HL-60/S4 treated with phorbol 12-myristate 13-acetate at 8.2 ng/mL for 4 days and 3 days (cell line): ENCODE measurements around the gene PMPCA.

ENCODE experiments used
- in situ Hi-C: fragments of 300-500 bp; cut with MboI; formaldehyde crosslinking; loops from 2 replicates; pipeline ENCODE4 v1.15.0; 2022; ENCODE audit warnings: low sequenced_read_pairs

The PMPCA gene

DNA sequence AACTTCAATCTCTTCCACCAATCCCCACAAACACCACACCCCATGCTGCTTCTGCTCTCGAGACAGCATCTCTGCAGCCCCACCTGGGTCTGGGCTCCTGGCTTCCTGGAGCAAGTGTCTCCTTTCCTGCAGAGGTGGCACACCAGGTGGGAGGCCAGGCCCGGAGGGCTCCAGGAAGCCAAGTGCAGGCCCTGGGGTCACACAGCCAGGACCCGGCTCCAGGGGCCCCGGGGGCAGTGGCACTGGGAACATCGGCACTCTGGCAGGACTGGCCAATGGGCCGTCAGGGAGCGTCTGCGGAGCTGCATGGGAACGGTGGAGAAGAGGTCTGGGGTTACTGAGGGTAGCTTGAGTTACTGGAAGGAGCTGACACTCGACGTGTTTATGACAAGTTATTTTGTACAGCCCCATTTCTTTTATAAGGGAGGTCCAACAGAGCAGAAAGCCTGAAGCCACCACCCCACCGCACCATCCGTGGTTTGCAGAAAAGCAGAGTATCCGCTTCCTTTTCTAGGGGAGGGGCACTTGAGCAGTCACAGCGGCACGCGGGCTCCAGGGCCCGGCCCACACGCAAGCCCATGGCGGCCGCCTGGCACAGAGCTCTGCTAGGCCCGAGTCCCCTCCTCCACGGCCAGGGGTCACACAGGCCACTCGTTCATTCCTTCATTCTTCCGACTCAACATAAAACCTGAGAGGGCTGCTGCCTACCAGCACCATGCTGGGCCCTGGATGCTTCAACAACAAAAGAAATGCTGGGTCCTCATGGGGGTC, 43.8 kb downstream of the PMPCA start:
- in situ Hi-C loops = no loop called here

DNA sequence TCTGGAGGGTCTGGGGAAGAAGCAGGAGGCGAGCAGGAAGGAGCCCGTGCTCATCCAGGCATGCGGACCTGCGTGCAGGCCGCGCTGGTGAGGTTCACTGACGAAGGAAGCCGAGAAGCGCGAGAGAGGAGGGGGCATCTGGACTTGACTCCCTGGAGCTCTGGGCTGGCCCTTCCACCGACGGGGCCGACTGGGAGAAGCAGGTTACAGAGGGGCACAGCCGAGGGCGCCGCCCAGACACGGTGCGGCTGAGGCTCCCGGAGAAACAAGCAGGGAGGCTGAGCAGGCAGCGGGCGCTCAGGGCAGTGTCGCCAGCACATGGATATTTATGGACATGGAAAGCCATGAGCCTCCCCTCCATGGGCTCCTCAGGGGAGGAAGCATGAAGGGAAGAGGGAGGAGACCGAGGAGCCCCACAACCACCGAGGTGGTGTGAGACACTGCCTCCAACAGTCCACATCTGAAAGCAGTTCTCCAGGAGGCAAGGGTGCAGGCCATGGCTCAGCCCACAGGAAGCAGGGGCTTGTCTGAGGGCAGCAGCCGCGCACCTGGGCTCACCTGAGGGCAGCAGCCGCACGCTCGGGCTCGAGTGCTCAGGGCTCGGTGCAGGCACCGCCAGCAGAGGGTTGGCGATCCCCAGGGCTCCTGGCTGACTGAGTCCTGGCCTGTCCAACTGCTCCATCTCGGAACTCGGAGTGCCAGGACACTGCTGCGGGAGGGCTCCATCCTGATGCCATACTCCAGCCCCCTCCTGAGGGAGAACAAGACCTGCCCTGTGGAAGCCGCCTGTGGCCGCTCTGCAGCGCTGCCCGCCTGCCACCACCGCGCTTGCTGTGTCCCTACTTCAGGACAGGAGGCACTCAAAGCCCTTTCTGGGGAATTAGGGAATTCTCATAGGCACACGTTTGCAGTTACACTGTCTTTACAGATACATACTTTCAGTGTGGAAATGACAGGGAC, 44.9 kb downstream of the PMPCA start:
- in situ Hi-C loops = no loop called here

DNA sequence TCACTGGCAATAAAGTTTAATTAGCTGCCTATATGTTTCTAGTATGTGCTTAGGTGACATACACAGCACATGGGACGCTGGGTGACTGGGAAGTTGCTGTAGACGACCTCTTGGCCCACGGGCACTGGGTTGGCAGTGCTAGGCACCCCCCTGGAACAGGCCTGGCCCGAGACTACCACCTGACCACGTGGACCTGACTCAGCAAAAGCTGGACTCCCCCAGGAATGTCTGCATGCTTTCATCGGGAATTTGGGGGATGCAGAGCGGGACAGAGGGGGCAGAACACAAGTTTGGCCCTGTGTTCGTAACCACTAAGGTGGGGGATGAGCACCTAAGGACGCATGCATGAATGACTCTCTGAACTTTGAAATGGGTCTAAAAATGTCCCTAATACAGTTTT, 45.8 kb downstream of the PMPCA start:
- in situ Hi-C loops = no loop called here

DNA sequence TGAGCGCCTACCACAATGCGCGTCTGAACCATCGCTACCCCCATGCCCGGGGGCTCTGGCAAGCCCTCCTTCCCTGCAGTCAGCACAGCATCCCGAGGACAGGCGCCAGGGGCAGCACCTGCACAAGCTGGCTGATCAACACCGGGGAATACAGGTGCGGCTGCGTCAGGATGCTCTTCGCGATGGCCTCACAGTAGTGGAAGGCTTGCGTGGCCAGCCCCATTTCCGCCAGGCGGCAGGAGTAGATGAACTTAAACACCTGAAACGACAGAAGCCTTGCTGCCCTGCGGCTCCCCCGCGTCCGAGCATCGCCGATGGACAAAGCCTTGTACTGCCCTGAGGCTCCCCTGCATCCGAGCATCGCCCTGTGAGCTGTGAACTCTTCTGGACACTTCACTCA, 46.9 kb downstream of the PMPCA start:
- in situ Hi-C loops = no loop called here

DNA sequence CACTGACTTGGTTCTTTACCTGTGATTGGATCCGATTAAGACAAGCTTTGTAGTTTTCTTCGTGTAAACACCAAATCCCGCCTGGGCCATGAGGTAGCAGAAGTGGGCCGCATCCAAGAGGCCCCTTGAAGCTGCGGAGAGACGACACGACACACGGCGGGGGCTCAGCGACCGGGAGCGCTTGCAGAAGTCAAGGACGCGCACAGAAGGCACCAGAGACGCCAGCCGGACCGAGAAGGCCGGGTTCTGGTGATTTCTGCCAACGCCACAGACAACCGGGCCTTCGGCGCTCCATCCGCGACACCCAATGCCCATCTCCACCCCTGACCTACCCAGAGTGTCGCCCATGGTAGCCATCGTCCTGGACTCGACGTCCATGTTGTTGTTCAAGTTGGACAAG, 49.0 kb downstream of the PMPCA start:
- in situ Hi-C loops = no loop called here

DNA sequence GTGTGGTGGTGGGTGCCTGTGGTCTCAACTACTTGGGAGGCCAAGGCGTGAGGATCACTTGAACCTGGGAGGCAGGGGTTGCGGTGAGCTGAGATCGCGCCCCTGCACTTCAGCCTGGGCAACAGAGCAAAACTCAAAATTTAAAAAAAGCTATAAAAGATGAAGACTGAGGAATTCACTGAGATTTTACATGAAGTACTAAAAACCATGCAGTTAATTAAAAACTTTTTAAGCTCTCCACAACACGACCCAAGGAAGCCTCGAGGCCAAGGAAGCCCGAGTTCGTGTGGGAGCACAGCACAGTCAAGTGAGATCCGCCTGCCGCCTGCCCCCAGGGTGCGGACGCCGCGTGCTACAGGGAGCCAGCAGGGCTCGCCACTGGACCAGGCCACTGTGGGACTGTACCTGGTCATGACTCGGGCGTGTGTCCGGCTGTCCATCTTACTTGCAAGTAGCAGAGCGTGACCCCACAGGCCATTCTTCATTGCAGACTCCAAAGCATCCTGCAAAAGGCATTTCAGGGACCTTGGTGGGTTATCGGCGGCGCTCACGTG, 50.4 kb downstream of the PMPCA start:
- in situ Hi-C loops = no loop called here

DNA sequence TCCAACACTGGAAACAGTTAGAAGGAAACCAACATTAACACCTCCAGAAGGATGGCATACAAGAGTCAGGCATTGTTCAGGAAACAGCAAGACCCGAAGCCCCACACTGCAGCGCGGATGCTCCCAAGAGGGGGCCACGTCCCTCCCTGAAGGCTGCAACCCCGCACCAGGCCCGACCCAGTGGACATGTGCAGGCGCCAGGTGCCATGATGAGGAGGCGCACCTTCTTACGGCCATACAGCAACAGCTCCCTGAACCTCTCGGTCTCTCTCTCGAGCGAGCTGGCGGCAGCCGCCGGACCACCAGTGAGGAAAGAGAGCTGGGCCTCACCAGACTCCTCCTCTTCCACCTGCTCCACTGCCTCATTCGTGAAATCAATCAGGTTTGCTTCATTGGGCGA, 52.2 kb downstream of the PMPCA start:
- in situ Hi-C loops = no loop called here

DNA sequence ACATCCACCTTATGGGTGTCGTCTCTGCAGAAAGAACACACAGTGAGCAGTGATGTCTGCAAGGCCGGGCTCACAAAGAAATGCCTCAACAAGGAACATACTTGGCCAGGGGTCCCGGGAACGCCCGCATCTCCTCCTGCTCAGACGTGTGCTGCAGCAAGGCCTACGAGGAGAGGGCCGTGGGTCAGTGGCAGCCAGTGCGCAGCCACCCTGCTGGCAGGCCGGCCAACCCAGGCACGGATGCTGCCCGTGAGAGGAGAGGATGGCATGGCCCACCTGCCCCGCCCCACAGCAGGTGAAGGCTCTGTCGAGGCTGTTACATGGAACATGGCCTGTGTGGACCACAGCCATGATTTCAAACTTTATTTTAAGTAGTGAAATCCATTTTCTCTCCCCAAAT, 53.1 kb downstream of the PMPCA start:
- in situ Hi-C loops = no loop called here

DNA sequence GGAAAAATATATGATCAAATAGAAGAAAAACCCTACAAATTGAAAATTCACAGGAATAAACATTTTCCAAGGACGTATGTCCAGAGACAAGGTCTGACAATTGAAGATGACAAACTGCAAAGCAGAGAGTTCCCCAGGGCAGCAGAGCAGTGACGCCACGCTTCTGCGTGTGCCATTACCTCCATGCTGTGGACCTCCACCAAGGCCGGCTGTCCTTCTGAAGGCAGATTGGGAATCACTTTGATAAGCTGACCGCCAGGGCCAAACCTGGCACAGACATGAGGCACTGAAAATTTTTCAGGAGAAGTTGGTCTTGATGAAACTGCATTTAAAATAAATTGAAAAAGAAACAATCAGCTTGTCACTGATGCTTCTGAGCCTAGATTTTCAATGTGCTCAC, 53.8 kb downstream of the PMPCA start:
- in situ Hi-C loops = no loop called here

DNA sequence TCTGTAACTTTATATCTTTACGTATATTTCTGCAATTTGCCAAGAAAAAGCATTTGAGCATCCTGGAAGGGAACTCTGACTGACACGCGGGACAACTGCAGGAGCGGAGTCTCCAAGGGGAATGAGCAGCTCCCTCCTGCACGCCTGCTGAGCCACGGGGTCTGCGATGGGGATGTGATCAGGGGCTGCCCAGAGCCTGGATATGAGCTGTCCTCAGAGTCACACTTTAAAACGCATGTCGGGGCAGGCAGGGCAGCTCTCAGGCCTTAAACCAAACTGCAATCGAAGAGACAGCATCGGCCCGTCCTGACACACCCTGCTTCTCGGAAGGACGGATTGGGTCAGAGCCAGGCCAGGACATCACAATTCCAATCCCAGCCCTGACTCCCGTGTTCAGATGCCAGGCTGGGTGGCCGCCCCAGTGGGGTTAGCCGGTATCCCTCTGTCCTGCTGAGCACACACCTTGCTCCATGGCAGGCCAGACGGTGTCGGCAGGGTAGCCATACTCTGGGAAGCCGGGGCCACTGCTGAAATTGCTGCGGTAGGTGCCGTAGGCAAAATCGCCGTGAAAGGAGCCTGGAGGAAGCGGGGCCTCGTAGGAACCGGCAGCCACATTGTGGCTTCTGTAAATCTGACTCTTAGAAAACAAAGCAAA, 55.2 kb downstream of the PMPCA start:
- in situ Hi-C loops = no loop called here

DNA sequence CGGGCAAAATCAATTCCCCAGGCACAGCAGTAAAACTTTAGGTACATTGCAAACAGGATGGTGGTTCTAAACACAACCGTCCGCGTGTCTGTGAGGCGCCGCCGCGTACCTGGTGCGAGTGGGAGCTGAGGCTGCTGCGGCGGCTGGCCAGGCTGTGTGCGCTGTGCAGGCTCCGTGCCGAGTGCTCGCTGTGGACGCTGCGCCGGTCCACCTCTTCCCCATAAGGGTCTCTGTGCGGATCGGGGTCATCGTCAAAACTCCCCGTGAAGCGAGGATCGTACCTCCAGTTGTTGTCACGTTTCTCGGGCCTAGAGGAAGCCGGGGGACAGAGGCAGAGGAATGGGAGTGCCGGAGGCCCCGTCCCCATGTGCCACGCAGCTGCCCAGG, 55.7 kb downstream of the PMPCA start:
- in situ Hi-C loops = no loop called here

DNA sequence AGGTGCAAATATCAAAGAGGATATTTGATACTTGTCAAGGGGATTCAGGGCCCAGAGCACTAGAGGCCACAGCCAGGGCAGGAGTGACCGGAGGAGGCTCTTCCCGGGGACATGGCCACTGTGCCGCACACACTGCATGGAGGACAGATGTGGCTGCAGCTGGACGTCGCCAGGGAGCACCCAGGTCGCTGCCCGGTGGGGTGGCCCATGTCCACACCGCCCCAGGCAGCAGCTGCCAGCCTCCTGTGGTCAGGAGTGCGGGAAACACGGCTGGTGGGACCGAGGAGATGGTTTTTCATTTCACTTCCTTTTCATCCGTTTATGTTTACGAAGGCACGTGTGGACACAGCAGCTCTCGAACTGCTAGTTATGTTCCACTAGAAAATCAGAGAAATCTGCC, 57.3 kb downstream of the PMPCA start:
- in situ Hi-C loops = no loop called here

DNA sequence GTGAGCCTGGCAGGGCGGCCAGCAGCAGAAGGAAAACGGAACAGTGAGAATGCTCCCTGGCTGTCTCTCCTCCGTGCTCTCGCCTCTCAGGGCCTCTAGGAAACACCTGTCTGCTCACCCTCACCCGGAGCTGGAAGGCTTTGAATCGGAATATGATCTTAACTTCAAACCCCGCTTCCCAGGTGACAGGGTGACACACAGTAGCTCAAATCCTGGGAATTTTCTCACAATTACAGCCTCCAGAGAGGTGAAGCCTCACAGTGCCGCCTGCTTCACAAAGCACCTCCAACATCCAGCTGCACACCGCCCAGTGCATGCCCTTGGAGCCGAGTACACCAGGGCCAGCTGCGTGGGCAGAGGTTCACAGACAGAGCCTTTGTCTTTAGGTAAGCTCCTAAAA, 59.9 kb downstream of the PMPCA start:
- in situ Hi-C loops = no loop called here

DNA sequence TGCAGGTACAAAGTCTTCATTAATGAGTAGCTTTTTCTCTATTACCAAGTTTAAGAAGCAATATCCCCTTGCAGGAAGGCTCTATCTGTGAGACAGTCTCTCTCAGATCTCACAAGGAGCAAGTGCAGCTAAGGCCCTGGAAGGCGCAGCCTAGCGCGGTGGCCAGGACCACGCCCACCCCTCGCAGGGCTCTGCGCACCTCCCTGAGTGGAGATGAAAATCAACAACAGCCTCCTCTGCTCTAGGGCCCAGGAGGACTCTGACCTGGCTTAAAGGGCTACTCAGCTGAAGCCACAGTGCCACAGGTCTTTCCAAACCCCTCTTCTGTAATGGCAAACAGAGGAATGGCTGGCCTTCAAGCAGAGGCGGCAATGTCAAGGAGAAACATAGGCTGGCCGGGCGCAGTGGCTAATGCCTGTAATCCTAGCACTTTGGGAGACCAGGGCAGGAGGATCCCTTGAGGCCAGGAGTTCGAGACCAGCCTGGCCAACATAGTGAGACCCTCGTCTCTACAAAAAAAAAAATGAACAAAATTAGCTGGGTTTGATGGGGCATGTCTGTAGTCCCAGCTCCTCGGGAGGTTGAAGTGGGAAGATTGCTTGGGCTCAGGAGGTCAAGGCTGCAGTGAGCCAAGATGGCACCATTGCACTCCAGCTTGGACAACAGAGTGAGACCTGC, 60.5 kb downstream of the PMPCA start:
- in situ Hi-C loops = no loop called here

DNA sequence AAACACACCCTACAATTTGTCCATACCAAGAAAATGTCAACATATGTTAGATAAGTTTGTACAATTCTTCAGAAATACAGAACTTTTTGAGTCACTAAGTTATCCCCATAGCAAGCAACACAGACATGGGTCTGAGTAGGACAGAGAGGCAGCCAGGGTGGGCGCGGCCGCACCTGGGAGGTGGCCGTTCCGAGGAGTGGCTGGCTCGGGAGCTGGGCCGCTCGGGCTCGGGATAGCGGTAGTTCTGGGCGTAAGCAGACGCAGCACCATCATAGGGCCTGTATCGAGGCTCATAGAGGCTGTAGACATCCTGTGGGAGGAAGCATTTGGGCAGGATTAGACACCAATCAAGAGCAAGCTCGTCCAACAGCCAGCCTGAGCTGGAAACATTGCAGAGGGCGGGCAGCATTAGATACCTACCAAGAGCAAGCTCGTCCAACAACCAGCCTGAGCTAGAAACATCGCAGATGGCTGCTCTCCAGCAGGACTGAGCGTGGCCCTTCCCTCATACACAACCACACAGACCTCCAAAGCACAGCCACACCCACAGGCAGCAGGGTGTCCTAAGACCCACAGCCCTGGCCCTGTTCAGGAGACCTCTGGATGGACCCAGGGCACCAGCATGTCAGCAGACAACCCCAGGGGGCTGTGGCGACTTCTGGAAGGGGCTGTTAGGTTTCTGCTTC, 61.5 kb downstream of the PMPCA start:
- in situ Hi-C loops = no loop called here

DNA sequence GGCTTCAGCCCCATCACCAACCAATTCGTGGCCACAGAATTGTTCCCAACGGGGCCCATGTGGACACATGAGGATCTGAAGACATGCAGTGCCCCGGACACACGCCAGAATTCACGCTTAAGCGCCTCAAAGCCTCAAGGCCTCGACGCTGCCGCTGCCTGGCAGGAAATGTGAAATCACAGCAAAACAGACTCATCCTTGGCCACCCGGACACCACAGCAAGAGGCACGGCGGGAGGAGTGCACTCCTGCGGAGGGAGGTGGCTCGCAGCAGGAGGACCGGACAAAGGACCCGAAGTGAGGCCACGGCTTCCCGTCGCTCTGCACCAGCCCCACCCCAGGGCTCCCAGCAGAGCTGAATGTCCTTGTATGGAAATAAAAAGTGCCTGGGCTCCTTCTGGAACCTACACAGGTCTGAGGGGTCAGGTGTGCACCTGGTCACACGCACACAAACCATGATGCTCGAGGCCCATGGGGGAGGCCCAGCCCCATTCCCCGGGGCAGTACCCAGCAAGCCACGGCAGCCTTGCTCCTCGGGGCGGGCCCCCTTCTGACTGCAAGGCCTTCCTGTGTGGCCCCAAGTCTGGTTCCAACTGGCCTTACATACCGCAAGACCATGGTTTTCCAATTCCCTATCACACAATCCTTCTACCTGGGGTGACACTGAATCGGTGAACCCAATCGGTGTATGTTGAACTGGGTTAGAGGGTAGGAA, 62.3 kb downstream of the PMPCA start:
- in situ Hi-C loops = no loop called here

DNA sequence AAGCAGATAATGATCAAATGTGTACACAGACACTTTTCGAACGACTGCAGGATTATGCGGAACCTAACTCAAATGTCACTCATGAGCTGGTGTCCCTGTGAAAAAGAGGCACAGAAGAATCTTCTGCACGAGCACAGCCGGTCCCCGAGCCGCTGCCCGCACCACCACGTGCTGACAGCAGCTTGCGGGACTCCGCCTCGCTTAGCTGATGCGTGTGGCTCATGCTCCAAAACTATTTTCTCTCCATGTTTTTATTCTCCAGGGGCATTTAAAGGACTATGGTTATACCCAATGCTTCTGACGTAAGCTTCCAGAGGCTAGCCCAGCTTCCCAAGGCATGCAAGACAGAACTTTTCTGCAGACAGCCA, 62.9 kb downstream of the PMPCA start:
- in situ Hi-C loops = no loop called here
